Activated CD8-positive, alpha-beta T cell treated with anti-CD3 and anti-CD28 coated beads, Interleukin-2, amount 10 ng/mL, durations not matched to agents 7 days and 5 days (primary cell): Measurements from ENCODE around the gene DLX1. TPM values are rescaled to one million over a fixed set of nuclear protein-coding genes. Genes with fewer than 3 reads are reported as not detected.
A peak's percentile ranks its signal among the peaks of the same experiment; 100 is the strongest.
"Not testable (repeated sequence)": the region's sequence is repeated elsewhere in the genome, so short reads cannot be mapped to it uniquely, and the experiment has no call there.

Experiments
- ATAC-seq: fragments of 150-1000 bp; cut with Tn5 transposase; one replicate; pipeline ENCODE4 v1.10.0; 2021; ENCODE audit warnings: moderate library complexity
- CTCF ChIA-PET: fragments of 350-600 bp; sonication (Branson Sonifier 250); formaldehyde crosslinking; loops from one replicate; lab custom pipeline; 2021; ENCODE audit warnings: antibody characterized with exemption; lab: Charles Lee
- POLR2A ChIA-PET: fragments of 350-600 bp; sonication (Branson Sonifier 250); formaldehyde crosslinking; loops from one replicate; lab custom pipeline; 2021; ENCODE audit warnings: antibody characterized with exemption; lab: Charles Lee
- DNase-seq: peaks from one replicate; pipeline ENCODE4 v3.0.0-alpha.2; 2020
- H3K27ac Mint-ChIP-seq: one replicate; pipeline ENCODE4 v1.8.0; 2021; ENCODE audit warnings: mild to moderate bottlenecking, mixed read lengths
- H3K27me3 Mint-ChIP-seq: one replicate; pipeline ENCODE4 v1.8.0; 2021; ENCODE audit warnings: low read depth, mixed read lengths
- H3K36me3 Mint-ChIP-seq: one replicate; pipeline ENCODE4 v1.8.0; 2021; ENCODE audit warnings: low read depth, mixed read lengths
- H3K4me1 Mint-ChIP-seq: one replicate; pipeline ENCODE4 v1.8.0; 2021; ENCODE audit warnings: low read depth, mixed read lengths
- H3K4me3 Mint-ChIP-seq: one replicate; pipeline ENCODE4 v1.8.0; 2021; ENCODE audit warnings: mild to moderate bottlenecking, mixed read lengths
- H3K9me3 Mint-ChIP-seq: one replicate; pipeline ENCODE4 v1.8.0; 2022; ENCODE audit warnings: mixed read lengths; ENCODE audit not compliant: insufficient read depth
- total RNA-seq, 2 experiments: library from RNA; stranded (reverse); gene quantifications; one replicate each; pipeline ENCODE4 v1.2.3, GENCODE V29; 2021

Gene DLX1
- total RNA-seq, 2 experiments from 2014 or later: not detected

DNA sequence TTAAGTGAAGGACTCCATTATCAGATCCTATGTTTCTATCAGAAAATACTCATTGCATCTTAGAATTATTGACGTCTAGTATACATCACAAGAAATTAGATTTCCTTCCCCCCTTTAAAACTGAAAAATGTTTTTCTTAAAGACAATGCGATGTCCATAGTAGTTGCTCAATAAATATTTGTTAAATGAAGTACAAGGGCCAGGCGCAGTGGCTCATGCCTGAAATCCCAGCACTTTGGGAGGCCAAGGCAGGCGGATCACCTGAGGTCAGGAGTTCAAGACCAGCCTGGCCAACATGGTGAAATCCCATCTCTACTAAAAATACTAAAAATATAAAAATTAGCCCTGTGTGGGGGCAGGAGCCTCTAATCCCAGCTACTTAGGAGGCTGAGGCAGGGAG is 17.4 kb upstream of the DLX1 start:
- DNase-seq, H3K4me3 Mint-ChIP-seq, CTCF ChIA-PET, H3K9me3 Mint-ChIP-seq, H3K4me1 Mint-ChIP-seq, H3K27me3 Mint-ChIP-seq, H3K36me3 Mint-ChIP-seq, ATAC-seq, POLR2A ChIA-PET, H3K27ac Mint-ChIP-seq: not testable (repeated sequence)

DNA sequence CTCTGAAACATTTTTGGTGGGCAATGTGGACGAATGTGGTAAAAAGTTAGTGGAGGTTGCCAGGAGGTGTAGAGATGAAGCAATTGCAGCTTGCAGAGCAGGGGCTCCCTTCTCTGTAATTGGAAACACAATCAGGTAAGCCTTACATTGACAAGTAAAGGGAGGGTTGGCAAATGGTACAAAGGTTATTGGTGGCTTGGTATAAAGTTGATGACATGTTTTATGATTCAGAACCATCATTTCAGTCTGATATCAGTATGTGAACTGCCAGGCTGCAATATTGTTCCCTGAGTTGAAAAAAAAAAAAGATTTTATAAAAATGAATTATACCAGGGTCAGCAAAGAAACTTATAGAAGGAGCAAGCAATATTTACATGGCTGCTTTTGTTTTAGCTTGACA is 14.4 kb upstream of the DLX1 start:
- Mint-ChIP-seq H3K9me3 (no peaks in the 10 kb centered on the region), H3K36me3 (peaks cover 5% of the 10 kb centered on the region), H3K27ac (no peak overlapping the region), H3K27me3 (peaks cover 5% of the 10 kb centered on the region), H3K4me3 (no peak overlapping the region), H3K4me1 (peaks cover 5% of the 10 kb centered on the region)
- DNase-seq (no peak), ATAC-seq (no peak)
- CTCF ChIA-PET: interaction anchor here (3.2 kb wide), 1 partner anchor 32 kb away, joined by 15 read pairs; the partner anchor contains the start of gene DLX2
- POLR2A ChIA-PET: no interaction called here

DNA sequence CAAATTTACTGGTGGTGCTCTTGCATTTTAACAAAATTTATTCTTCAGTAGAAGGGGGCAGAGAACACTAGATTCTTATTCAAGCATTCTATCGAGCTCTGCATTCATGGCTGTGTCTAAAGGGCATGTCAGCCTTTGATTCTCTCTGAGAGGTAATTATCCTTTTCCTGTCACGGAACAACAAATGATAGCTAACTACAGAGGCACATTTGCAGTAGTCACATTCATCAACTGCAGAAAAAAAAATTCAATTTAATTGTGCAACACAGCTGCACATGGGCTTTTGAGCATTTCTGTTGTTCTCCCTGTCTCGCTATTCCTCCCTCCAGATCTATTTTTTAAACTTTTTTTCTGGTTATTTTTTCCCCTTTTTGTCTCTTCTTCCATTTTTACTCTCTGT is 13.0 kb upstream of the DLX1 start:
- no peaks in the 10 kb centered on the region for H3K36me3 Mint-ChIP-seq
- no peak for DNase-seq
- H3K4me1 Mint-ChIP-seq: no peaks in the 10 kb centered on the region
- H3K27me3 Mint-ChIP-seq: peaks cover 13% of the 10 kb centered on the region
- H3K9me3 Mint-ChIP-seq: no peaks in the 10 kb centered on the region
- no peak overlapping the region for H3K27ac Mint-ChIP-seq
- H3K4me3 Mint-ChIP-seq: no peak overlapping the region
- no peak for ATAC-seq
- CTCF ChIA-PET: interaction anchor here (0.9 to 3.2 kb wide), 3 partner anchors 31 to 389 kb away, joined by 3 to 15 read pairs (median 3); partner anchors contain the start of gene DLX2
- POLR2A ChIA-PET: no interaction called here

DNA sequence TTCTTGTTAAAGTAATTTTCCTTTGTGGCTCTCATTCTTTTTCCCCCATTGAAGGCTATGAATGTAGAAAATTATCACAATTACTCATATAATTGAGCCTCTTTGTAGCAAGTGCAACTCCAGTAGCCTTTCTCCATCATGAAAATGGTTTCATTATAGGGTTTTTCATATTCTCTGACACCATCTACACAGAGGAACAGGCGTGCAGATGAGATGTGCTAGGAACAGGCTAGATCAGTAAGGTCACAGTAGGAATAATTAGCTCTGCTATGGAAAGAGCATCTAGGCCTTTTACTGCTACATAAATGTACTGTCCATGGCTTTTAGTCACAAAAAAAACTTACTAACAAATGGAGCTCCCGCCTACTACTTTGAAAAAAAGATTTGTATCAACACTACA is 12.6 kb upstream of the DLX1 start:
- CTCF ChIA-PET: interaction anchor here (0.9 to 3.2 kb wide), 3 partner anchors 30 to 389 kb away, joined by 3 to 15 read pairs (median 3); partner anchors contain the start of gene DLX2
- Mint-ChIP-seq H3K9me3 (no peaks in the 10 kb centered on the region), H3K4me1 (no peaks in the 10 kb centered on the region), H3K4me3 (no peak overlapping the region), H3K27ac (no peak overlapping the region), H3K27me3 (peaks cover 13% of the 10 kb centered on the region), H3K36me3 (no peaks in the 10 kb centered on the region)
- DNase-seq (no peak), ATAC-seq (no peak)
- POLR2A ChIA-PET: interaction anchor here (1.5 kb wide), 1 partner anchor 10 kb away, joined by 3 read pairs; no protein-coding TSS in a partner anchor

DNA sequence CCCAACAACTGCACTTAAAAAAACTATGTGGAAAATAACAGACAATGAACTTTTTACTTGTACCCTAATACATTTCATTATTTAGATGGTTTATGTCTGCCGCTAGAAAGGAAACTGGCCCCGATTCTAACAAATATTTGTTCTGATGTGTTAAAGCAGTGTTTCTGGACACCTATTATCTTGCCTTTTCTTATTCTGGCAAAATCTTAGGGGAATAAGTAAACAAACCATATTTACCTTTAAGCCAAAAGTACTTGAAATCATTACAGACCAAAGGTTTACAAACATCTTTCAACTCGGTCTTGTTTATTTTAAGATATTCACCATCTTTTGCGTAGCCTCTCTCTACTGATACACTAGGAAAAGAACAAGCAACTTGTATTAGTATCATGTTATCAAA is 11.8 kb upstream of the DLX1 start:
- no peaks in the 10 kb centered on the region for H3K36me3 Mint-ChIP-seq
- H3K4me1 Mint-ChIP-seq: no peaks in the 10 kb centered on the region
- no peaks in the 10 kb centered on the region for H3K9me3 Mint-ChIP-seq
- peaks cover 19% of the 10 kb centered on the region for H3K27me3 Mint-ChIP-seq
- no peak for DNase-seq
- POLR2A ChIA-PET: interaction anchor here (1.5 kb wide), 1 partner anchor 10 kb away, joined by 3 read pairs; no protein-coding TSS in a partner anchor
- ATAC-seq: no peak
- no peak overlapping the region for H3K4me3 Mint-ChIP-seq
- no peak overlapping the region for H3K27ac Mint-ChIP-seq
- CTCF ChIA-PET: interaction anchor here (1.6 to 3.2 kb wide), 2 partner anchors 30 to 388 kb away, joined by 3 to 15 read pairs; partner anchors contain the start of gene DLX2

DNA sequence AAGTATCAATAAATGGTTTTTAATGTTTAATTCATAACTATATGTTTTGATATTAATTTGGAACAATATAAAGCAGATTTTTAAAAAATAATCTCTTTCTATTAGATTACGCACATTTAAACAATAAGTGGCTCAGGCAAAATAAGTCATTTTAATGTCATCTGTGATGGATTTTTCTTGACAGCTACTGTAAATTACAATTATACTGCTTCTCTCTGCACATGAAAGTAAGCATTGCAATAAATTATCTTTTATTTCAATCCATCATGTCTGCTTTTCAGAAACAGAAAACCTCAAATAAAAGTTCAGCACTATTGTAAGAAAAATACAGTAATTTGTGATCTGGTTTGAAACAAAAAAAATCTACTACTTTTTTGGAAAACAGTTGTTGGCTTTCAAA is 11.1 kb upstream of the DLX1 start:
- H3K4me1 Mint-ChIP-seq: no peaks in the 10 kb centered on the region
- CTCF ChIA-PET: interaction anchor here (3.2 kb wide), 1 partner anchor 29 kb away, joined by 15 read pairs; the partner anchor contains the start of gene DLX2
- DNase-seq: no peak
- no peaks in the 10 kb centered on the region for H3K9me3 Mint-ChIP-seq
- H3K4me3 Mint-ChIP-seq: no peak overlapping the region
- H3K27ac Mint-ChIP-seq: no peak overlapping the region
- POLR2A ChIA-PET: interaction anchor here (1.5 kb wide), 1 partner anchor 11 kb away, joined by 3 read pairs; no protein-coding TSS in a partner anchor
- no peak for ATAC-seq
- no peaks in the 10 kb centered on the region for H3K36me3 Mint-ChIP-seq
- H3K27me3 Mint-ChIP-seq: peaks cover 26% of the 10 kb centered on the region

DNA sequence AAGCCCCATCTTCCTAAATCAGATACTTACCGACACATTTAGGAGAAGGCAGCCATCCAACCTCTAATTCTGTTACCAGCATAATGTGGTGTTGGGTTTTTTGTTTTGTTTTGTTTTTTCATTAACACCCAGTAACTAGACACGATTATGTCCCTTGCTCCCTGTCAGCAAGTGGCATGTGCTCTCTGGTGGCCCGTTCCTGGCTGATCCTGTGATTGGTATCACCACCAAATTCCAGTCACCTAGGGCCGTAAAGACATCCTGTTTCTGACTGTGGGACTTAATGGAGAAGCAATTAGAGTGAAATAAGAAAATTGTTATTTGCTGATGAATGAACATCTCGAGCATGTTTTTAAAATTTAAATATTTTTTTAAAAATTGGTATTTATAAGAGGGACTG is 5.9 kb upstream of the DLX1 start:
- H3K36me3 Mint-ChIP-seq: peaks cover 5% of the 10 kb centered on the region
- peaks cover 28% of the 10 kb centered on the region for H3K4me1 Mint-ChIP-seq
- peaks cover 74% of the 10 kb centered on the region for H3K27me3 Mint-ChIP-seq
- H3K9me3 Mint-ChIP-seq: no peaks in the 10 kb centered on the region
- no peak overlapping the region for H3K4me3 Mint-ChIP-seq
- ATAC-seq (no peak), DNase-seq (no peak)
- no peak overlapping the region for H3K27ac Mint-ChIP-seq
- POLR2A ChIA-PET: no interaction called here
- CTCF ChIA-PET: no interaction called here

DNA sequence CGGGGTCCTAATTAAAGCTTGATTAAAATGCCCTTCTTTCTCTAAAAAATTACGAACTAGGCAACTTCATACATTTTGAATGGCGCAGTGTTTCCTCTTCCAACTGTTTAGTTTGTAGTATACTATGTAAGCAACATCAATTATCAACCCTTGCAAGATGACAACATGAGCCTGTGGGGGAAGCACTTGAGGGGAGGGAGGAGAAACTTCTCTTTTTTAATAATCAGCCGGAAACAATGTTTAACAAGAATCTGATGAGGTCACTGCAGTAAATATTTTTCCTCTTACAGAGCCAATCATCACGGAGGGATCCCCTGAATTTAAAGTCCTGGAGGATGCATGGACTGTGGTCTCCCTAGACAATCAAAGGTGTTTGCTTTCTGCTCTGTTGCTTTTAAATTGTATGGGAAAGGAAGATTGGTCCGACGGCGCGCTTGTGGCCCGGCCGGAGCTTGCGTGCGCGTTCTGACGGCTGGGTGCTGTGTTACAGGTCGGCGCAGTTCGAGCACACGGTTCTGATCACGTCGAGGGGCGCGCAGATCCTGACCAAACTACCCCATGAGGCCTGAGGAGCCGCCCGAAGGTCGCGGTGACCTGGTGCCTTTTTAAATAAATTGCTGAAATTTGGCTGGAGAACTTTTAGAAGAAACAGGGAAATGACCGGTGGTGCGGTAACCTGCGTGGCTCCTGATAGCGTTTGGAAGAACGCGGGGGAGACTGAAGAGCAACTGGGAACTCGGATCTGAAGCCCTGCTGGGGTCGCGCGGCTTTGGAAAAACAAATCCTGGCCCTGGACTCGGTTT is 5.3 kb upstream of the DLX1 start:
- ChIA-PET POLR2A (no interaction called here), CTCF (no interaction called here)
- H3K27me3 Mint-ChIP-seq: peaks cover 80% of the 10 kb centered on the region
- H3K9me3 Mint-ChIP-seq: no peaks in the 10 kb centered on the region
- peak overlapping the region; percentile 30 for H3K27ac Mint-ChIP-seq
- ATAC-seq: no peak
- H3K4me1 Mint-ChIP-seq: peaks cover 34% of the 10 kb centered on the region
- no peak for DNase-seq
- H3K4me3 Mint-ChIP-seq: peak overlapping the region; percentile 12
- H3K36me3 Mint-ChIP-seq: peaks cover 5% of the 10 kb centered on the region

DNA sequence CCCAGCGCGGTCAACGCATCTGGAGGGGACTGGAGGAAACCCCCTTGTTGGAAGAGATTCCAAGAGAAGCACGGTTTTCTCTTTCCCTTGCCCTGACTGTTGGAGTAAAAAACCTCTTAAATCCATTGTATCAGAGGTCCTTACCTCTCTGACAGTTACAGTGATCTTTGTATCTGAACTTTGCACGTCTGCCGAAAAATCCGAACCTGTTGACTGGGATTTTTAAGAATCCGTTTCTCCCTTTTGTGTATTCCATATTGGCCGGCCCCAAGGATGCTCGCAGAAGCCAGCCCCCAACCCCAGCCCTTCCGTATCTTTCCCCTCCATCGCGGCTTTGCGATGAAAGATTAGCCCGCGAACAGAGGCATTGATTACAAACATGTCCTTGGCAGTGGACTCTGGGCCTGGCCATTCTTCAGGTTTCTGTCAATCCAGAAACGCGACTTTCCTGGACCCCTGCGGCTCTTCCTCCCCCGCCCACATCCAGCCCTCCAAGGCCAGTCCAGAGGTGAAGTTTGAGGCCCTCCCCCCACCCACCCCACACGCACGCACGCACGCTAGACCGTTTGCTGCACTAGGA is 4.6 kb upstream of the DLX1 start:
- ChIA-PET CTCF (interaction anchor here (3.4 to 3.7 kb wide), 2 partner anchors 23 to 377 kb away, joined by 8 to 37 read pairs; partner anchors contain the start of gene DLX2), POLR2A (no interaction called here)
- Mint-ChIP-seq H3K9me3 (no peaks in the 10 kb centered on the region), H3K36me3 (peaks cover 7% of the 10 kb centered on the region), H3K27me3 (peaks cover 83% of the 10 kb centered on the region), H3K4me1 (peaks cover 41% of the 10 kb centered on the region), H3K4me3 (peak overlapping the region; percentile 12), H3K27ac (no peak overlapping the region)
- DNase-seq: no peak
- no peak for ATAC-seq

DNA sequence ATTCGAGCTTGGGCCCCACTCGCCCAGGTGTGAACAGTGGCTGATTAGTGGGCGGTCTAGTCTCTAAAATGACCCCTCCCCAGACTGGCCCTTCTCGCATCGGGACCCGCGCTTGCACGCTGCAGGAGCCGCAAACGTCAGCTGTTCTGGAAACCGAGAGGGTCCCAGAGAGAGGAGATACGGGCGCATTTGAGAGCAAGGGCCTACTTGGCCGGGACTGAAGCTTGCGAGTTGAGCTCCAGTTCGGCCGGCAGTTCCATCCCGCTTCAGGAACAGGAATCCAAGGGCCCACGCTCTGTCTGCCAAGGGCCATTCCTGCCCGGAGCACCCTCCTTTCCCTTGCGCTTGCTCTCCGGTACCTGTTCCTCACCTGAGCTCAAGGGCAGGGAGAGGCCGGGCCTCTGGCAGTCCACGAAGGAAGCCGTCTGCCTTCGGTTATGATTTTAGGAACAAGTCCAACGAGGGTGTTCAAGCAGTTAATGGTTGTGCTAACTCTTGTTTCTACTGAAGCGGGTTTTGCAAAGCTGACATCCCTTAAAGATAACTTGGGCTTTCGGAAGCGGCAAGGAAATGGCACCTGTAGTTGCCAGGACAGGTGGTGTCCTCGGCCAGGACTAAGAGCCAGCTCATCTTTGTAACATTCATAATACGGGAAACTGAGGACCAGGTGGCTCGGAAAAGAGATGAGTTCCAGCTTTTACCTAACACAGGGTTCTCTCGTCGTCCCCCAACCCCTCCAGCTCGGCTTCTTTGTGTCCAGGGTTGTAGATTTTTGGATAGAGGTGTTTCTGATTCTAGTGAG is 3.9 kb upstream of the DLX1 start:
- no peak for DNase-seq

More for the DNA sequence above, 3.9 kb upstream of the DLX1 start:
- H3K27me3 Mint-ChIP-seq: peaks cover 84% of the 10 kb centered on the region
- H3K4me3 Mint-ChIP-seq: peak overlapping the region; percentile 12
- no peak overlapping the region for H3K27ac Mint-ChIP-seq
- H3K9me3 Mint-ChIP-seq: no peaks in the 10 kb centered on the region
- ChIA-PET POLR2A (no interaction called here), CTCF (interaction anchor here (1.4 to 3.7 kb wide), 5 partner anchors 15 to 483 kb away, joined by 4 to 37 read pairs (median 8); partner anchors contain the start of gene DLX2)
- H3K4me1 Mint-ChIP-seq: peaks cover 45% of the 10 kb centered on the region
- peaks cover 7% of the 10 kb centered on the region for H3K36me3 Mint-ChIP-seq
- ATAC-seq: no peak
